Progenitor cell of endocrine pancreas (in vitro differentiated cells): ENCODE measurements around the gene TRMT61A. TPM values are rescaled to one million over a fixed set of nuclear protein-coding genes. Genes with fewer than 3 reads are reported as not detected.

Experiments used
- DNase-seq: peaks from one replicate; pipeline ENCODE4 v3.0.0; 2021; ENCODE audit warnings: low spot score; ENCODE audit not compliant: unreplicated experiment
- H3K27ac Mint-ChIP-seq: 2 replicates; pipeline ENCODE4 v1.8.0; 2021; ENCODE audit warnings: mild to moderate bottlenecking, moderate library complexity, mixed read lengths
- H3K27me3 Mint-ChIP-seq: 2 replicates; pipeline ENCODE4 v1.8.0; 2021; ENCODE audit warnings: mixed read lengths
- H3K36me3 Mint-ChIP-seq: 2 replicates; pipeline ENCODE4 v1.8.0; 2022; ENCODE audit warnings: mixed read lengths; ENCODE audit not compliant: insufficient read depth
- H3K4me1 Mint-ChIP-seq: 2 replicates; pipeline ENCODE4 v1.8.0; 2021; ENCODE audit warnings: low read depth, mixed read lengths
- H3K4me3 Mint-ChIP-seq: 2 replicates; pipeline ENCODE4 v1.8.0; 2021; ENCODE audit warnings: low read depth, mild to moderate bottlenecking, moderate library complexity, mixed read lengths
- H3K9me3 Mint-ChIP-seq: 2 replicates; pipeline ENCODE4 v1.8.0; 2021; ENCODE audit warnings: low read depth, mixed read lengths
- CTCF ChIP-seq: fragments of 200-600 bp; sonication (generic); IDR thresholded peaks from one replicate; pipeline ENCODE4 v1.5.0; 2021; ENCODE audit warnings: antibody characterized with exemption, mild to moderate bottlenecking; ENCODE audit not compliant: unreplicated experiment
- total RNA-seq: library from RNA; stranded (reverse); gene quantifications from 2 replicates; pipeline ENCODE4 v1.2.1, GENCODE V29; 2021

TRMT61A gene
- total RNA-seq, 1 donor from 2014 or later = 10.3 TPM

GRCh38 chr14:103516426-103517173, 12.4 kb upstream of the TRMT61A start:
- Mint-ChIP-seq H3K27ac (no peak overlapping the region), H3K4me3 (no peak overlapping the region), H3K36me3 (peaks cover 13% of the 10 kb centered on the region), H3K9me3 (no peaks in the 10 kb centered on the region), H3K27me3 (no peaks in the 10 kb centered on the region), H3K4me1 (peaks cover 9% of the 10 kb centered on the region)
- no peak for TF ChIP-seq CTCF
- no peak for DNase-seq

DNA sequence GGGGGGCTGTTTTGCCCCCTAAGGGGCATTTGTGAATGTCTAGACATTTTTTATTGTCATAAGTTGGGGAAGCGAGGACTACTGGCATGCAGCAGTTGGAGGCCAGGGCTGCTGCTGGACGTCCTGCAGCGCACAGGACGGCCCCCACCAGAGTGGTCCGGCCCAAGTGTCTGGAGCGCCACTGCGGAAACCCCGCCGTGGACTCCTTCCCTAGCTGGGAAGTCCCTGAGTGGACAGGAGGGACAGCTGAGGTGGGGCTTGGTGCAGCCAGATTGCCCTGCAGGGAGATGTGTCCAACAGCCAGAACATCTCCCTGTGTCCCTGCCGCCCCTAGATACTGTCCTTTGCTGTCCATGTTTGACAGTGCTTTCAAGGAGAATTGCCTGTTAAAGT, 11.8 kb upstream of the TRMT61A start:
- peak overlapping the region; percentile 27 for H3K27ac Mint-ChIP-seq
- DNase-seq = no peak
- no peaks in the 10 kb centered on the region for H3K27me3 Mint-ChIP-seq
- no peak overlapping the region for H3K4me3 Mint-ChIP-seq
- peaks cover 9% of the 10 kb centered on the region for H3K4me1 Mint-ChIP-seq
- TF ChIP-seq CTCF = no peak
- H3K9me3 Mint-ChIP-seq = no peaks in the 10 kb centered on the region
- peaks cover 13% of the 10 kb centered on the region for H3K36me3 Mint-ChIP-seq

GRCh38 chr14:103517721-103518421, 11.1 kb upstream of the TRMT61A start:
- no peaks in the 10 kb centered on the region for H3K27me3 Mint-ChIP-seq
- H3K27ac Mint-ChIP-seq = peak overlapping the region; percentile 45
- peaks cover 9% of the 10 kb centered on the region for H3K4me1 Mint-ChIP-seq
- no peak overlapping the region for H3K4me3 Mint-ChIP-seq
- H3K9me3 Mint-ChIP-seq = no peaks in the 10 kb centered on the region
- peaks cover 9% of the 10 kb centered on the region for H3K36me3 Mint-ChIP-seq
- no peak for TF ChIP-seq CTCF
- DNase-seq = no peak

GRCh38 chr14:103518422-103519042, 10.5 kb upstream of the TRMT61A start:
- H3K36me3 Mint-ChIP-seq = peaks cover 9% of the 10 kb centered on the region
- H3K4me3 Mint-ChIP-seq = peak overlapping the region; percentile 14
- H3K4me1 Mint-ChIP-seq = peaks cover 10% of the 10 kb centered on the region

More at GRCh38 chr14:103518422-103519042, 10.5 kb upstream of the TRMT61A start:
- peak; percentile 70 for DNase-seq
- peak; percentile 88 for TF ChIP-seq CTCF
- Mint-ChIP-seq H3K27me3 (no peaks in the 10 kb centered on the region), H3K9me3 (no peaks in the 10 kb centered on the region), H3K27ac (peak overlapping the region; percentile 45)
